Activated T-cell treated with anti-CD3 and anti-CD28 coated beads for 1 hour (primary cell): ENCODE data around the gene DPEP1.

Experiments used
- DNase-seq: peaks from one replicate; pipeline ENCODE4 v3.0.0-alpha.2; 2020; ENCODE audit warnings: low read depth

DPEP1 gene

DNA sequence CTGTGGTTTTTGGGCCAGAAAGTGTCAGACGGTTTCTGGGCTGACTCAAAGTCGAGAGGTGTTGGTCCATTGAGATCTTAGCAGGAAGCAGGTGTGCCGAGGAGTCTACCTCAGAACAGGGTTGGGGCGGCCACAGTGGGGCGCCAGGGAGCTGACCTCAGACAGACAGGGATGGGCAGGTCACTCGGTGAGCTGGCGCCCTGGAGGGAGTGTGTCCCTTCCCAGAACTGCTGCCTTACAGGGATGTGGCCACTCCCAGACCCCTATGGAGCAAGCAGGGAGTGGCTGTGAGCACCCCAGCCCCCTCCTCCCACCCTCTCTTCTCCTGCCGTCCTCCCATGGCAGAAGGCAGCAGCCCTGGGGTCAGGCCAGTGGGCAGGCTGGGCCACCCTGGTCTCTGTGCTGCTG, 14.0 kb upstream of the DPEP1 start:
- DNase-seq, result no peak

DNA sequence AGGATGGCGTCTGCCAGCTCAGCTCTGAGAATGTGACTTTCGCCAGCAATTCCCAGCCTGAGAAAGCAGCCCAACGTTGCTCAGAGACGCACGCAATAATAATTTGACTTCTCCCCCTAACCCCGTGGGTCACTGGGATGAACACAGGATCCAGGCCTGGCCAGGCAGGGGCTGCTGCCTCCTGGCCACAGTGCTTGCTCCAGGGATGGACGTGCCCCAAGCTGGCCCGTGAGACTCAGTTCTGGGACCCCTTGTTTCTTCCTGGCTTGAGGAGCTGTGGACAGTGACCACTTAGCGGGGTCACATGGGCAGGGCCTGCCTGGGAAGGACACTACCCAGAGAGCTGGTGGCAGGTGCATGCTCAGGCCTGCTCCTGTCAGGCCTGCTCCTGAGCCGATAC, 13.5 kb upstream of the DPEP1 start:
- DNase-seq, result no peak

DNA sequence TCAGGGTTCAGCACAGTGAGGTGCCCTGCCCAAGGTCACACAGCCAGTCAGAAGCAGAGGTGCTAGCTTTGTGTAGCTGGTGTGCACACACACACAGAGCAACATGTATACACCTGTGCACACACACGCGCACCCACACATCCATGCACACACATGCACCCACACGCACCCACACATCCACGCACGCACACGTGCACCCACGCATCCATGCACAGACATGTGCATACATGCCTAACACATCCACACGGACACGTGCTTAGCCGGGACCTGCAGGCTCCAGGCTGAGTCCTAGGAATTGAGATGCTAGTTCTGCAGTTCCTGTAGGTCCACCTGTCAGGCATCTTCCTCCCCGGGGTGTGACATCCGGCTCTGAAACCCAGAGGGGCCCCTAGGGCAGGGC, 13.0 kb upstream of the DPEP1 start:
- no peak for DNase-seq

DNA sequence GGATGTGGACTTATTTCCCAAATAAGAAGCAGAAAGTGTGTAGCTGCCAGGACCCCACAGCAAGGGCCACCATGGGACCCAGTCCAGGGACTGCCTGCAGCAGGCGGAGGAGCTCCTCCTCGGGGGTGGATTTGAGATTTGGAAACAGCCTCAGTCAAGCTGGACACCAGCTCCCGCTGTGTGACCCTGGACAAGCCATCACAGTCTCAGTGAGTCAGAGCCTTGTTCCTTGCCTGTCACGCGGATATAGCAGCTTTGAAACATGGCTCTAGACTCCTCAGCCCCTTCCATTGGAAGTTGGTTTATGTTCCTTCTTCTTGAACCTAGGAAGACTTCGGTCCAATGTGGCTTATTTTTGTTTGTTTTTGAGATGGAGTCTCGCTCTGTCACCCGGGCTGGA, 12.5 kb upstream of the DPEP1 start:
- DNase-seq, result no peak

DNA sequence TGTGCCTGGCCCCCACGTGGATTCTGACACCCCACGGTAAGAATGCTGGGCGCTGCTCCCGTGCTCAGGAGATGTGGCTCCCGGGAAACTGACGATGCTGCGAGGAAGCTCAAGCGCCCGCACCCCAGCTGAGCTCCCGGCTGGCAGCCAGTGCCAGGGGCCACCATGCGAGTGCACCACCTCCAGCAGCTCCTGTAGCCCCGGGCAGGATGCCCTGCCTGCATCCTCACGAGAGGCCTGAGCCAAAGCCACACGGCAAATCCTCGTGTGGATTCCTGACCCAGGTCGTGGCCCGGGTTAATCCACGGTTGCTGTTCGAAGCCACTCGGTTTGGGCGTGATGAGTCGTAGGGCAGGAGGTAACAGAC, 11.6 kb upstream of the DPEP1 start:
- DNase-seq, result no peak

DNA sequence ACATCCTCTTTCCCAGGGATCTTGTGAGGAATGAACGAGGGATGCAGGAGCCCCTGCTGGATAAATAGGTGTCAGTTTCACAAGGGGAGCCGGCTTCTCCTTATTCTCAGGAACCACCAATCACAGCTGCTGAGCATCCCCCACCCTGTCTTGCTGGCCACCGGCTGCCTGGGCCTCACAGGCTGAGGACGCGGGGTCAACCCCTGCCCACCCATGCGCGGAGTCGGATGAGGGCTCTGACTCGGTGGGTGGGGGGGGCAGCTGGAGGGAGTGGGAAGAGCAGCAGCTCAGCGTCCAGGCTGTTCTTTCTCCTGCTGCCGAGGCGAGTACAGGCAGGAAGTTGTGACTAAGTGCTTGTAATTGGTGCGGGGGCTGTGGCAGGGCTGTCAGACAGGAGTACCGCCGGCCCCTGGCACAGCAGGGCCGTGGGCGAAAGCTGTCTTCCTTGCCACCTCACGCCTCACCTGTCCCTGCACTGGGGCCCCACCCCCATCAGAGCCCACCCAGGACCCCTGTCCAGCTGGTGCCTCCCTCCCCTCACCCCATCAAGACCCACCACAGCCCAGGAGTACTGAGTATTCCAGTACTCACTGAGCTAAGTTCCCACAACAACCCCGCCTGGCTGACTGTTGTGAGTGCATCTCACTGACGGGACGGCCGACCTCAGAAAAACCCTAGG, 11.0 kb upstream of the DPEP1 start:
- DNase-seq, result peak; percentile 44

DNA sequence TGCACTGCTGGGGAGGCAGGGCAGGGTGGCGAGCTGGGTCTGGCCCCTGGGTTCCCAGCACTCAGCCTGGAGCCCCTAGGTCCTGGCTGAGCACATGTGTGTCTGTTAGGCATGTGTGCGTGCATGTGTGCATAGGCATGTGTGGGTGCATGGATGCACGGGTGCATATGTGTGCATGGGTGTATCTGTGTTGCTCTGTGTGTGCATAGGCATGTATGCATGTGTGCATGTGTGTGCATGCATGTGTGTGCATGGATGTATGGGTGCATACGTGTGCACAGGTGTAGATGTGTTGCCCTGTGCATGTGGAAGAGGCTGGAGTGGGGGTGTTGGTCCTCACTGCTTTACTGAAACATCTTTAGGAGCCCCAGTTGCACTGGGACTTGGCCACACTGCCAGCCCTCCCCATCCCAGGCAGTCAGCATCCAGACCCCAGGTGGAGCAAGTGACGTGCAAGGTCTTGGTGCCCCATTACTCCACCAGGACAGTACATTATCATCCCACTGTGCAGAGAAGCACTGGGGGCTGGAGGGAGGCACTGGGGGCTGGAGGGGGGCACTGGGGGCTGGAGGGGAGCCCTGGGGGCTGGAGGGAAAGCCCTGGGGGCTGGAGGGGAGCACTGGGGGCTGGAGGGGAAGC, 10.4 kb upstream of the DPEP1 start:
- no peak for DNase-seq

DNA sequence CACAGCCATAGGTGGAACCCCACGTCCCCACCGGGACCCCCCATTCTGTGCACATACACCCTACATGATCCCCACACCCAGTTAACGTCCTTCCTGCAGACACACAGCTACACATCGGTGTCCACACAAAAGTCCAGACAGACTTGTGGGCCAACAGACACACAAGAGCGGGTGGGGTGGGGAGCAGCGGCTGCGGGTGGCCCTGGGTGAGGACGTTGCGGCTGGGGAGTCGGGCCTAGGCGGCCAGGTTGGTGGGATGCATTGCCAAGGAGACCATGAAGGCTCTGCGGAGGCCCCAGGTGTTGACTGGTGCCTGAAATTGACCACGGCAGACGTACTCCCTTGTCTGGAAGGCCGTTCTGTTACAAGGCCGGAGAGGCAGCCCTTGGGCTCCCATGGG, 8.7 kb upstream of the DPEP1 start:
- DNase-seq, result no peak

DNA sequence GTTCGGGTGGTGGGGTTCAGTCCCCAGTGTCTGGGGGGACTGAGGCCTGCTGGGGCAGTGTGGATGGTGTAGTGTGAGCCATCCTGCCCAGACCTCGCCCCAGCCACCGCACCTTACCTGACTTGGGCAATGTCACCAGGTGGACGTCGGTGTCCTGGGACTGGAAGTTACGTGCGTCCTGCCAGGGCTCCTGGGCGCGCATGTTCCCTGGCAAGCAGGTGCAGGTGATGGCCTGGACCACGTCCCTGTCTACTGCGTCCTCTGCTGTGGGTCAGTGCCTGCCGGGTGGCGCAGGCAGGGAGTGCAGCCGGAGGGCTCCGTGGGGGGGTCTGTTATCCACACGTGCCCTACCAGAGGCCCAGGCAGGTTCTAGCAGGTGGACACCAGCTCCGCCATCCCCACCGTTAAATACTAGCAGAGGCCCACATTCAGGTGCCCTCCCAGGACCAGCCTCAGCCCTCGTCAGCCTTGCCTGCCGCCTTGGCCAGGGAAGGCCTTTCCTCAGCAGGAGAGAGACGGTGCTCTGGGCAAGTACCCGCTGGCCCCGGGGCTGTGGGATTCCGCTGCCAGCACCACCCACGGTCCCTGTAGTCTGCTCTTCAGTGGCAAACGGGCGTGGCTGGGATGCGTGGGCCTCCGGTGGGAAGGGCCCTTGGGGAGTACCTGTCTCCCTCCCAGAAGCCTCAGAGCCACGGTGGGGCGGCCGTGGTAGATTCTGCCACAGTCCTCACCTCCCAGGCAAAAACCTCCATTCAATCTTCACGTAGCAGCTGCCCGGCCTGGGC, 8.1 kb upstream of the DPEP1 start:
- DNase-seq, result no peak

DNA sequence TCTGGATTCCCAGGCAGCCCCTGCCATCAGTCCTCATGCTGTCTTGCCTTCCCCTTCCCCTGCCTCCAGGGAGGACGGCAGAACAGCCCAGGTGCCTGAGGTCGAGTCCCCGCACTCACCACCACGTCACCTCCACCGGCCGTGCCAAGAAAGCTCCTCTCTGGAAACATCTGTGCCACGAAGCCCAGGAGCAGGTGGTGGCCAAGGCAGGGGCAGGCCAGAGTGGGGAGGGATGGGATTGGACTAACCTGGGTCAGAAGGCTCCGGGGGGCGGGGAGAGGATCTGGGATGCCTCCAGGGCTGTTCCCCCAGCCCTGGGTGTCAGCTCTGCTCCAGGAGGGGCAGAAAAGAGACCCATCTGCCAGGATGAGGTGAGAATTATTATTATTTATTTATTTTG, 7.4 kb upstream of the DPEP1 start:
- DNase-seq, result no peak

DNA sequence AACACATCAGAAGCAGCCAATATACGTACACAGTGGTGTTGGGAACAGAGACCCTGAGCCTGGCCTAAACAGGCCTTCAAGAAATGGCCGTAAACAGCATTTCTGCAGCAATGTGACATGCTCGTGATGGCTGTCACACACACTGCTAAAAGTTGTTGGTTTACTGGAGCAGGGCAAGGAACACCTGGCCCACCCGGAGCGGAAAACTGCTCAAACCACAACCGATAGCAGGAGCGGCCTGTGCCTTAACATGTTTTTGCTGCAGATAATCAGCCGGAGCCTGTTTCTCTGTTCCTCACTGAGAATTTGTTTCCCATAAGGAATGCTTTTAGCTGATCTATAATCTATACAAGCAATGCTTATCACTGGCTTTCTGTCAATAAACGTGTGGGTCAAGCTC, 6.0 kb upstream of the DPEP1 start:
- DNase-seq, result no peak

DNA sequence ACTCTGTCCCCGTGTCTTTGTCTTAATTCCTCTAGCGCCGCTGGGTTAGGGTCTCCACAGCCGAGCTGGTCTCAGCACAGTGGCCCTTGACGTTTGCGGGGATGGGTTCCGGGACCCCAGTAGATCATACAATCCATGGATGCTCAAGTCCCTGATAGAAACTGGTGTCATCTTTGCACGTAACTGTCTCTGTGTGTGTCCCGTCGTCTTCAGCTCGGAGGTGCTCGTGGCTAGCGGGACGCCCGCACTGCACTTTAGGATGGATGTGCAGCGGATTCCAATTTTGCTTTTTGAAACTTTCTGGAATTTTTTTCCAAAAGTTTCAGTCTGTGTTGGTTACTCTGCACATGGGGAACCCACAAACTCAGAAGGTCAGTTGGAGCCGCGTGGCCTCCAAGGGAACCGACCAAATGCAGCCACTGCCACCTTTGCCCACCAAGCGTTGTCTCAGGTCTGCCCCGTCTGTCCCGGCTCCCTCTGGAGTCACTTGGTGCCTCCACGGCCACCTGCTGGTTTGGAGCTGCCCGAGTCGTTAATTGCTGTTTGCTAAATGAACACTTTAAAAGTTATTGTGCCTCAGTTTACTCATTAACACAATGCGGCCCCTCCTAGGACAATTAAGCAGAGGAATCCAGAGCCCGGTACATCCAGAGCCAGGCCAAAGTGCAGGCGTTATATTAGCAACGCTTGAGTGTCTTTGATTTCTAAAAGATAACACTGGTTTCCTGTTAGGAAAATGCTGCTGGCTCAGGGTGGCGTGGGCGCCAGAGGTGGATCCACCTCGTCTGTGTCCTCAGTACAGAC, 5.3 kb upstream of the DPEP1 start:
- no peak for DNase-seq

DNA sequence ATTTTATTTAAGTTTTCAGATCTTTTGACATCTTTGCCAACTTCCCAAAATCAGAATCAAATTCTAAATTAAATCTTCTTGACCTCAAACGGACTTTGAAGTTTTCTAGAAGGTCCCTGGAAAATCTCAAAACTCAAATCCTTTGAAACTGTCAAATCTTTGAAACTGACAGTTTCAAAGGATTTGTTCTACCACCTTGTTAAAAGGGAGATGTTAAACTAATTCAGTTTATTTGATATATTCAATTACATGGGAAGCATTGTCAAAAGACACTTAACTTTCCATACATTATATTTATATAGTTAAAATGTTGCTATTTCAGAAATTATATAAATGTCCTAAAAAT, 3.4 kb upstream of the DPEP1 start:
- no peak for DNase-seq

DNA sequence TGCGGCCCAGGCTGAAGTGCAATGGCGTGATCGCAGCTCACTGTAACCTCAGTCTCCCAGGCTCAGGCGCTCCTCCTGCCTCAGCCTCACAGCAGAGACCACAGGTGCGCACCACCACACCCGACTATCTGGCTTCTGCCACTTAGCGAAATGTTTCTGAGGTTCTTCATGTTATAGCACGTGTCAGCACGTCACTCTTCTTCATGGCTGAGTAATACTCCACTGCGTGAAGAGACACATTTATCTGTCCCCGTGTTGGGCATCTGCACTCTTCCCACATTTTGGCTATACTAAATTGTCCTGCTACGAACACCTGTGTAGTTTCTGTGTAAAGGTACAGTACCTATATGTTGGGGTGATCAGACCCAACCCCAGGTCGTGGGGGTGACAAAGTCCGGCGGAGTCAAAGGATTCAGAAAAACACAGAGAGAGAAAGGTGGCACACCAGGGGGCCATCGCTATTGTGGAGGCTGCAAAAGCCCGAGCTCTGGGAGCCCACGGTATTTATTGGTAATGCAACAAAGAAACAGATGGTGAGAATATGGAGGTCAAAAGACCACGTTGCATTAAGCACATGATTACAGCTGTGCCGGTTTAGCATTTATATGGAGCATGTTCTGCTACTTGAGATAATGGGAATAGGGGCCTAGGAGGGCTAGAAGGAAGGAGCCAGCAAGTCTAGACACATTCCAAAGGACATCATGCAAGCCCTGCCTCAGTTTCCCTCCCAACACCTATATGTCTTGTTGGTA, 851 bp upstream of the DPEP1 start:
- DNase-seq, result no peak

DNA sequence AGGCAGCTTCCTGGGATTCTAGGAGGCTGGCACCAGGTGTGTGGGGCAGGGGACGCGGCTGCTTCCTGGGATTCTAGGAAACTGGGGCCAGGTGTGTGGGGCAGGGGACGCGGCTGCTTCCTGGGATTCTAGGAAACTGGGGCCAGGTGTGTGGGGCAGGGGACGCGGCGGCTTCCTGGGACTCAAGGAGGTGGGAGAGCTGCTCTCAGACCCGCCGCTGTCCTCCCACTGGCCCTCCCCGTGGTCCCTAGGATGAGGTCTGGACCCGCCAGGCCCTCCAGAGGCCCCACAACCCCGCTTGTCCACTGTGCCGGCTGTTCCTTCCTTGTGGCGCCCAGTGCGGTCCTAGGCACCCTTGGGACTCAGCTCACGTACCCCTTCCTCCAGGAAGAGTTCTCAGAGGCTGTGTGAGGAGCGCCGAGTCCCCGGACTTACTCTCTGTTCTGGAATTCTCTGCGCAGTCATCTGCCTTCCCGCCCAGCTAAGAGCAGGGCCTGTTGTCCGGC, 565 bp downstream of the DPEP1 start:
- DNase-seq, result no peak

DNA sequence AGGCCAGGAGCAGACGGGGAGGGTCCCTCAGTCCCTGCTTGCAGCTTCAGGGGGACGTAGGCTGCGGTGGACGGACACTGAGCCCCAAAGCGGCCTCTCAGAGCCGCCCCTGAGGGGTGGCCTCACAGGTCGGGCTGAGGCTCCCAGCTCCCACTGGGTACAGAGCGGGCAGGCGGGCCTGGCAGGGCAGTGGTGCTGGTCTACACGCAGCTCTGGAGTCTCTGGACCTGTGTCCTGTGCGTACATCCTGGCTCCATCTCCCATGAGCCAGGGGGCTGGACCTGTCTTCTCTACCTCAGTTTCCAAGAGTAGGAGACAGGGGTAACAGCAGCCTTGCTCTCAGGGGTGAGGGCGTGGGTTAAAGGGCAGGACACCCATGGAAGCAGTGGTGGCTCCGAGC, 1.7 kb downstream of the DPEP1 start:
- no peak for DNase-seq

DNA sequence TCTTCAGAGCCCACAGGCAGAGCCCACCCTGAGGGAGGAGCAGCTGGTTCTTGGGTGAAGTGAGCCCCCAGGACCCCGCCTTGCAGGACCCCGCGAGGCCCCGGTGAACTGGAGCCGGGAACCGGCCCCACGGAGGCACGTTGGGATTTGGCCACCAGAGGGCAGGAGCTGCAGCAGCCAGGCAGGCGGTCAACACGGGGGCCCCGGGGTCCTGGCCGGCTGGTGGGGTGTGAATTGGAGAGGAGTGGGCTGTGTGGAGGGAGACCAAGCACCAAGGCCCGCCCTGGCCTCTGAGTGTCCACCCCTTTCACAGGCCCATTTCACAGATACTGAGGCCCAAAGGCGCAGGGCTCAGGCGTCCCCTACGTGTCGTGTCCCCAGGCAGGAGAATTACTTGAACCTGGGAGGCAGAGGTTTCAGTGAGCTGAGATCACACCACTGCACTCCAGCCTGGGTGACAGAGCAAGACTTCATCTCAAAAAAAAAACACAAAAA, 2.2 kb downstream of the DPEP1 start:
- no peak for DNase-seq

DNA sequence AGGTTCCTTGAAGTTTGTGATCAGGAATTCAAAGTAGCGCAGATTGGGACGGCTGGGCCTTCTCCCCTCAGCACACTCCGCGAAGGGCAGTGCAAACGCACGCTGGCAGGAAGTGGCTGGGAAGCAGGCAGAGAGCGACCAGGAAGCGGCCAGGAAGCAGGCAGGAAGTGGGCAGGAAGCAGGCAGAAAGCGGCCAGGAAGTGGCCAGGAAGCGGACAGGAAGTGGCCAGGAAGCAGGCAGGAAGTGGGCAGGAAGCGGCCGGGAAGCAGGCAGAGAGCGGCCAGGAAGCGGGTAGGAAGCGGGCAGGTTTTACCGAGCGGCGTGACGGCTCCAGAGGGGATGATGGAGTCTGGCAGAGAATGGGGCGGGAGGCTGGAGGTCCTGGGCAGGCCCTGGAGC, 3.2 kb downstream of the DPEP1 start:
- DNase-seq, result no peak

DNA sequence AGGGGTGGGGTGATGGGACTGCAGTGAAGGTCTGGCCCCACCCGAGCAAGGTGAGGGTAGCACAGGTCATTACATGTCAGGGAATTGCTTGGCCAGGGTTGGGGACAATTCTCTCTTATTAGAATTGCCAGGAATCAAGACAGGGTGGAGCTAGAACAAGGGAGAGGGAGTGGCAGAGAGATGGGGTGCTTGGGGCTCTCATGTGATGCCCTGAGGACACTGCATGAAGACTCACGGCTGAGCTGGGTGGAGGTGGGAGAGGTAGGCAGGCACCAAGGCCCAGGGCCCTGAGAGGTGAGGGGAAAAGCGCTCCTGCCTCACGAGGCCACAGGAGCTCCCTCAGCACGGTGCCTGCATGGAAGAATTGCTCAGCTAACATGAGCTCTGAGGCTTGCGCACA, 3.6 kb downstream of the DPEP1 start:
- DNase-seq, result no peak

DNA sequence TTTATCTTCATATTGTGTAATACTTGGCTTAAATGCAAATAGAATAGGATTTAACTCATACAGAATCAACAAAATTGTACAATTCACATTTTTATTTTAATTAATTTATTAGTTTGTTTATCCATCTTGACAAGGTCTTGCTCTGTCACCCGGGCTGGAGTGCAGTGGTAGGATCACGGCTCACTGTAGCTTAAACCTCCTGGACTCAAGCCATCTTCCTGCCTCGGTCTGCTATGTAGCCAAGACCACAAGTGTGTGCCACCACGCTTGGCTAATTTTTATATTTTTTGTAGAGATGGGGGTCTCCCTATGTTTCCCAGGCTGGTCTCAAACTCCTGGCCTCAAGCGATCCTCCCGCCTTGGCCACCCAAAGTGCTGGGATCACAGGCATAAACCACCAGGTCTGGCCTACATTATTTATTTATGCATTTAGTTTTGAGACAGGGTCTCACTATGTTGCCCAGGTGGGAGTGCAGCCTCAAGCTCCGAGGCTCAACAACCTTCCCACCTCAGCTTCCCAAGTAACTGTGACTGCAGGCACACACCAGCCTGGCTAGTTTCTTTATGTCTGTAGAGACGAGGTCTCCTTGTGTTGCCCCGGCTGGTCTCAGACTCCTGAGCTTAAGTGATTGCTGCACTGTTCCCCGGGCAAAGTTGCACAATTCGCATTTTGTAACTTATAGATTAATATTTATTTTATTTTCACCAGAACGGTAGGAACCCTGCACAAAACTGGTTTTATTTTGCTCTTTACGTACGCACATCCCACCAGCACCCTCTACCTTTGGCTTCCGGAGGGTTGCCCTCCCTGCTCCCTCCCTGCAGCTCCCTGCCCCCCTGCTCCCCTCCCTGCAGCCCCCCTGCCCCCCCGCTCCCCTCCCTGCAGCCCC, 4.9 kb downstream of the DPEP1 start:
- DNase-seq, result no peak

DNA sequence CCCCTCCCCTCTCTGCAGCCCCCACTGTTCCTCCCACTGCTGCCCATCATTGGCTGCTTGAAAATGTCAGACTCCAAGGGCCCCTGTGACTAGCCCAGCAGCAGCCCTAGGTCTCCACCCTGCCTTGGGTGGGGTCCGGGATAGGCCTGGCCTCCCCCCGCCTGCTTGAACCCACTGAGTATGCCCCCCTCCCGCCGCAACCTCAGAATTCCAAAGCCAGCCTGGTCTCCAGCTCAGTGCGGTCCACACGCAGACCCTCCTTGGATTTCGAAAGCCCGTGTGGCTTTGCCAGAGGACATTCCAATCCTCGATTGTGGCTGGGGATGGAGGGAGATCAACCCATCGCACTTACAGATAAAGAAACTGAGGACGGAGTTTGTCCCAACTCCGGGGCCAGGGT, 6.4 kb downstream of the DPEP1 start:
- no peak for DNase-seq
